Inflammatory macrophage treated with lipopolysaccharide for 1 hour (primary cell): ENCODE data around the gene MAP1LC3B.
A peak's percentile ranks its signal among the peaks of the same experiment; 100 is the strongest.

Experiments
- DNase-seq, 2 donors: peaks; one replicate each; pipeline ENCODE4 v3.0.0-alpha.2; 2020 to 2022

The MAP1LC3B gene

GRCh38 chr16:87391950-87392820, at the start of gene MAP1LC3B:
Gene MAP1LC3B, plus strand, starts transcription at chr16:87392336. Its CDS starts 92 bp downstream, at chr16:87392428.
- DNase-seq, result peak; percentile 94 to 98

GRCh38 chr16:87342504-87342903, 49.6 kb upstream of the MAP1LC3B start:
- DNase-seq, result no peak

GRCh38 chr16:87342978-87343752, 49.0 kb upstream of the MAP1LC3B start:
- DNase-seq, result no peak

- no peak for DNase-seq
These were observed 48.4 kb upstream of the MAP1LC3B start for GRCh38 chr16:87343753-87344050.

GRCh38 chr16:87344165-87344930, 47.8 kb upstream of the MAP1LC3B start:
- no peak for DNase-seq

- DNase-seq, result no peak
These were observed 47.1 kb upstream of the MAP1LC3B start for GRCh38 chr16:87344931-87345631.

- DNase-seq, result no peak
These were observed 46.3 kb upstream of the MAP1LC3B start for GRCh38 chr16:87345726-87346424.

- DNase-seq, result no peak
These were observed 45.5 kb upstream of the MAP1LC3B start for GRCh38 chr16:87346517-87347060.

GRCh38 chr16:87347932-87348615, 44.1 kb upstream of the MAP1LC3B start:
- no peak for DNase-seq

- DNase-seq, result no peak
These were observed 43.4 kb upstream of the MAP1LC3B start for GRCh38 chr16:87348616-87349157.

GRCh38 chr16:87350031-87350430, 42.1 kb upstream of the MAP1LC3B start:
- no peak for DNase-seq

GRCh38 chr16:87350681-87351319, 41.3 kb upstream of the MAP1LC3B start:
- no peak for DNase-seq

- no peak for DNase-seq
These were observed 40.8 kb upstream of the MAP1LC3B start for GRCh38 chr16:87351320-87351698.

- DNase-seq, result no peak
These were observed 39.3 kb upstream of the MAP1LC3B start for GRCh38 chr16:87352818-87353217.

- DNase-seq, result no peak
These were observed 38.5 kb upstream of the MAP1LC3B start for GRCh38 chr16:87353613-87354012.

- DNase-seq, result no peak
These were observed 35.7 kb upstream of the MAP1LC3B start for GRCh38 chr16:87356491-87356853.

GRCh38 chr16:87358250-87358649, 33.9 kb upstream of the MAP1LC3B start:
- no peak for DNase-seq

- no peak for DNase-seq
These were observed 33.4 kb upstream of the MAP1LC3B start for GRCh38 chr16:87358696-87359095.

- no peak for DNase-seq
These were observed 33.0 kb upstream of the MAP1LC3B start for GRCh38 chr16:87359121-87359520.

GRCh38 chr16:87360862-87361610, 31.1 kb upstream of the MAP1LC3B start:
- DNase-seq, result no peak
